ENCODE data around the gene SNRNP35. TPM values are rescaled to one million over a fixed set of nuclear protein-coding genes. Genes with fewer than 3 reads are reported as not detected.
"Not testable (repeated sequence)": the region's sequence is repeated elsewhere in the genome, so short reads cannot be mapped to it uniquely, and the experiment has no call there.

The SNRNP35 gene
- total RNA-seq, 3 donors from 2014 or later: 20.8 to 26.3 (median 21.5) TPM

DNA sequence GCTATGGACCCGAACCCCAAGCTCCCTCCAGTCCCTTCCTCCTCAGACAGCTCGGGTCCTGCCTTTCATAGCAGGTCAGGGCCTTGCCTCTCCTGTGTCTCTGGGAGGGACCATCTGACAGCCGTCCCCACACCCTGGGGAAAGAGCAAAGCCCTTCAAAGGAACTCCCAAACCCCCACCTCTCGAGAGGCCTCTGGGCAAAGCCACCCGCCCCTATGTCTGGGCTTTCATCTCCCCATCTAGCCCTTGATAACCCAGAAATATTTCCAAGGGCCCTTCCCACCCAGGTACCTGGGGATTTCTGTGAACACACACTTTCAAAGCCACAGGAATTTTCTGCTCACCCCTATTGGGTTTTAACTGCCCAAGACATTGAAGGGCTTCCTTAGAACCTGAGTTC, 32.1 kb downstream of the SNRNP35 start:
- no peaks in the 10 kb centered on the region for H3K9me3 ChIP-seq
- TF ChIP-seq, protein P1, sequence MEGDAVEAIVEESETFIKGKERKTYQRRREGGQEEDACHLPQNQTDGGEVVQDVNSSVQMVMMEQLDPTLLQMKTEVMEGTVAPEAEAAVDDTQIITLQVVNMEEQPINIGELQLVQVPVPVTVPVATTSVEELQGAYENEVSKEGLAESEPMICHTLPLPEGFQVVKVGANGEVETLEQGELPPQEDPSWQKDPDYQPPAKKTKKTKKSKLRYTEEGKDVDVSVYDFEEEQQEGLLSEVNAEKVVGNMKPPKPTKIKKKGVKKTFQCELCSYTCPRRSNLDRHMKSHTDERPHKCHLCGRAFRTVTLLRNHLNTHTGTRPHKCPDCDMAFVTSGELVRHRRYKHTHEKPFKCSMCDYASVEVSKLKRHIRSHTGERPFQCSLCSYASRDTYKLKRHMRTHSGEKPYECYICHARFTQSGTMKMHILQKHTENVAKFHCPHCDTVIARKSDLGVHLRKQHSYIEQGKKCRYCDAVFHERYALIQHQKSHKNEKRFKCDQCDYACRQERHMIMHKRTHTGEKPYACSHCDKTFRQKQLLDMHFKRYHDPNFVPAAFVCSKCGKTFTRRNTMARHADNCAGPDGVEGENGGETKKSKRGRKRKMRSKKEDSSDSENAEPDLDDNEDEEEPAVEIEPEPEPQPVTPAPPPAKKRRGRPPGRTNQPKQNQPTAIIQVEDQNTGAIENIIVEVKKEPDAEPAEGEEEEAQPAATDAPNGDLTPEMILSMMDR (IDR thresholded peaks at IDR 0.05): no peak
- H3K4me3 ChIP-seq: no peak overlapping the region
- ATAC-seq: no peak
- no peaks in the 10 kb centered on the region for H3K36me3 ChIP-seq (ENCODE audit: low read depth)
- no peak for DNase-seq
- no peaks in the 10 kb centered on the region for H3K4me1 ChIP-seq (ENCODE audit: low read depth)
- intact Hi-C loops (cut with DNase I, micrococcal nuclease): no loop called here

DNA sequence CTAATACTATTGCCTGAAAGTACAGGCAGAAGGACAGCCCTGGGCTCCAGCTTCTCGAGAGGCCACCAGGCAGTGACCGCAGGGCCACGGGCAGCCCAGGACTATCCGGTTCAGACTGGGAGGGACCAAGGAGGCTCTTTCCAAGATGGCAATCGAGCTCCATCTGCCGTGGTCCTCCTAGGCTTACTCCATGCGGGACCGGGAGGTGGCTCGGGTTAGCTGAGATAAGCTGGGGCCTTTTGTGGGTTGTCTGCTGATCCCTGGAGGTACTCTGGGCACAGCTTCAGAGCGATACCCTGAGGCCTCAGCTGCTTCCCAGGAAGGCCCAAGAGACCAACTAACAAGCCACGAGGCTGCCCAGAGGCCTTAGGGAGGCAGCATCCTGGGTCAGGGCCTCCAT, 33.1 kb downstream of the SNRNP35 start:
- Histone ChIP-seq H3K4me3 (no peak overlapping the region), H3K36me3 (ENCODE audit: low read depth) (no peaks in the 10 kb centered on the region), H3K4me1 (ENCODE audit: low read depth) (no peaks in the 10 kb centered on the region), H3K9me3 (no peaks in the 10 kb centered on the region)
- TF ChIP-seq, protein P1 (IDR thresholded peaks at IDR 0.05): no peak
- intact Hi-C loops (cut with DNase I, micrococcal nuclease): no loop called here
- DNase-seq (no peak), ATAC-seq (no peak)

DNA sequence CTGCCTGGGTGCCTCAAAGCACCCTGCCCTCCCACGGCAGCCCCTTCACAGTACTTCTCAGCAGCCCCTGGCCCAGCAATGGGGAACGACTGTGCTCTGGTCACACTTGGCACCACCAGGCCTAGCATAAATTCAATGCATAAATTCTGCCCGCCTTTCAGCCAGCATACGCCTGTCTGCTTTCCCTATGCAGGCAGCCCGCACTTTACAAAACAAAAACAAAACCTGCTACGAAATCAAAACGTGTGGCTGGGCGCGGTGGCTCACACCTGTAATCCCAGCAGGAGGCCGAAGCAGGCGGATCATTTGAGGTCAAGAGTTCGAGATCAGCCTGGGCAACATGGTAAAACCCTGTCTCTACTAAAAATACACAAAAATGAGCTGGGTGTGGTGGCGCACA, 33.5 kb downstream of the SNRNP35 start:
- TF ChIP-seq, protein P1 (IDR thresholded peaks at IDR 0.05): no peak
- Histone ChIP-seq H3K4me1 (ENCODE audit: low read depth) (no peaks in the 10 kb centered on the region), H3K36me3 (ENCODE audit: low read depth) (no peaks in the 10 kb centered on the region), H3K4me3 (no peak overlapping the region), H3K9me3 (no peaks in the 10 kb centered on the region)
- DNase-seq (no peak), ATAC-seq (no peak)
- intact Hi-C loops (cut with DNase I, micrococcal nuclease): no loop called here

DNA sequence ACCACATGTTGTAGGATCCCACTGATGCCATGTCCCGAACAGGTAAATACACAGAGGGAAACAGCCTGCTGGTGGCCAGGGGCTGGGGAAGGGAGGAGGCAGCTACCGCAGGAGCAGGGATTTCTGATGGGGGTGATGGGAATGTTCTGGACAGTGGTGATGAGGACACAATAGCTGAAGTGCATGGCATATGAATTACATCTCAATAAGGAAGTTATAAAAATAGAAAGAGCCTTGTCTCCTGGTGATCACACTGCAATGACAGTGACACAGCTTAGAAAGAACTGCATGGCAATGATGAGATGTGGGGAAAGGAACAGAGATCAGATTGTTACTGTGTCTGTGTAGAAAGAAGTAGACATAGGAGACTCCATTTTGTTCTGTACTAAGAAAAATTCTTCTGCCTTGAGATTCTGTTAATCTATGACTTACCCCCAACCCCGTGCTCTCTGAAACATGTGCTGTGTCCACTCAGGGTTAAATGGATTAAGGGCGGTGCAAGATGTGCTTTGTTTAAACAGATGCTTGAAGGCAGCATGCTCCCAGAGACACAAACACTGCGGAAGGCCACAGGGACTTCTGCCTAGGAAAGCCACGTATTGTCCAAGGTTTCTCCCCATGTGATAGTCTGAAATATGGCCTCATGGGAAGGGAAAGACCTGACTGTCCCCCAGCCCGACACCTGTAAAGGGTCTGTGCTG, 34.5 kb downstream of the SNRNP35 start:
- peak; percentile 88 for ATAC-seq
- DNase-seq; H3K4me1 ChIP-seq (ENCODE audit: low read depth); H3K9me3 ChIP-seq; H3K36me3 ChIP-seq (ENCODE audit: low read depth); H3K4me3 ChIP-seq; intact Hi-C loops (cut with DNase I, micrococcal nuclease): not testable (repeated sequence)

DNA sequence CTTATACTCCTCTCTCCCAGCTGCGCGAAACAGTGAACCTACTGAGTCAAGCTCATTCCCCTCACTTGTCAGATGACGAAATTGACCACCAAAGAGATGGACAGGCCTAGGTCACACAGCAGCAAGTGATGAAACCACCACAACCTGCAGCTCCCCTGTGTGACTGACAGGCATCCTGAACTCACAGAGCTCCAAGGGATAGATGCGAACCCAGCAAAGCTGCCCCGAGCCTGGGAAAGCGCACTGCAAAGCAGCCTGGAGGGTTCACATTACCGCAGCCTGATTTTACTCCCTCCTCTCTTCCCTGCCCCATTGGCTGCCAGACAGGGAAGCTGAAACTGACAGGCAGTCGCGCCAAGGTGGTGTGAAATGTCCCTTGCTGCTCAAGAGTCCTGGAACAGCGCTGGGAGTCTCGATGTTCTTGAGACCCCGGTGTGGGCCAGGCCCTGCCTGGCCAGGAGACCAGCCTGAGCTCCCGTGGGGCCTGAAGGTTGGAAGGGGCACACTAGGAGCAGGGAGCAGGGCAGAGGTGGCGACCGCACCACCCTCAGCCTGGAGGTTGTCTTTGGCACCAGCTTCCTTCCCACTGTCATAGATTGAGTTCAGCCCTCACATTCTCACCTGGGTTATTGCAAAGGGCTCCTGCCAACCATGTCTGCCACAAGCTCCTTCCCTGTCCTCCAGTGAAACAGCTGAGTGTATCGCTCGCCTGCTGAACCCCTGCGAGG, 36.3 kb downstream of the SNRNP35 start:
- TF ChIP-seq, protein P1 (IDR thresholded peaks at IDR 0.05): no peak
- H3K36me3 ChIP-seq (ENCODE audit: low read depth): no peaks in the 10 kb centered on the region
- intact Hi-C loops (cut with DNase I, micrococcal nuclease): no loop called here
- no peaks in the 10 kb centered on the region for H3K4me1 ChIP-seq (ENCODE audit: low read depth)
- no peak overlapping the region for H3K4me3 ChIP-seq
- no peak for DNase-seq
- ATAC-seq: no peak
- H3K9me3 ChIP-seq: no peaks in the 10 kb centered on the region

DNA sequence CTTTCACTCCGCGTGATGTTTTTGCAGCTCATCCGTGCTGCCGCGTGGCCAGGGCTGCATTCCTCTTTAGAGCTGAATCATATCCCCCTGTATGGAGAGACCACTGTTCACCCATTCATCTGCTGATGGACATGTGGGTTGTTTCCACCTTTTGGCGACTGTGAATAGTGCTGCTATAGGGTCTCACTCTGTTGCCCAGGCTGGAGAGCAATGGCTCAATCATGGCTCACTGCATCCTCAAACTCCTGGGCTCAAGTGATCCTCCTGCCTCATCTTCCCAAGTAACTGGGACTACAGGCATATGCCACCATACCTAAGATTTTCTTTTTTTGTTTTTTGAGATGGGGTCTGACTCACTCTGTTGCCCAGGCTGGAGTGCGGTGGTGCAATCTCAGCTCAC, 39.1 kb downstream of the SNRNP35 start:
- Histone ChIP-seq H3K4me3 (no peak overlapping the region), H3K36me3 (ENCODE audit: low read depth) (no peaks in the 10 kb centered on the region), H3K4me1 (ENCODE audit: low read depth) (no peaks in the 10 kb centered on the region), H3K9me3 (no peaks in the 10 kb centered on the region)
- no peak for ATAC-seq
- TF ChIP-seq, protein P1 (IDR thresholded peaks at IDR 0.05): no peak
- no peak for DNase-seq
- intact Hi-C loops (cut with DNase I, micrococcal nuclease): no loop called here
